Stomach (tissue), 9 donors: ENCODE results near the gene PLXNB1. TPM values are rescaled to one million over a fixed set of nuclear protein-coding genes. Genes with fewer than 3 reads are reported as not detected.

ENCODE experiments used
- DNase-seq, 2 donors: peaks; one replicate each; pipeline versions ENCODE4 v3.0.0 to v3.0.0-alpha.2; 2013 to 2019
- H3K27ac ChIP-seq, 5 donors: fragments of 200-600 bp in 4 of 5; sonication (generic) in 4 of 5; one replicate each; pipeline ENCODE4 v1.5.1; 2013 to 2019; ENCODE audit warnings: mild to moderate bottlenecking in 1 of 5, moderate library complexity in 1 of 5
- H3K27me3 ChIP-seq, 3 donors: fragments of 200-600 bp; sonication (generic); one replicate each; pipeline ENCODE4 v1.5.1; 2017 to 2019; ENCODE audit warnings: mixed run types in 1 of 3
- H3K36me3 ChIP-seq, 4 donors: fragments of 200-600 bp; sonication (generic); 1 replicate in 3 of 4; 2 replicates in 1 of 4; pipeline ENCODE4 v1.5.1; 2016 to 2019
- H3K4me1 ChIP-seq, 4 donors: fragments of 200-600 bp; sonication (generic); one replicate each; pipeline ENCODE4 v1.5.1; 2016 to 2019
- H3K4me3 ChIP-seq, 4 donors: fragments of 200-600 bp; sonication (generic) in 3 of 4; one replicate each; pipeline ENCODE4 v1.5.1; 2016 to 2019; ENCODE audit warnings: mild to moderate bottlenecking in 1 of 4
- H3K9me3 ChIP-seq, 4 donors: fragments of 200-600 bp; sonication (generic); one replicate each; pipeline ENCODE4 v1.5.1; 2016 to 2019
- EP300 ChIP-seq: sonication (generic); formaldehyde crosslinking; IDR thresholded peaks from one replicate; pipeline ENCODE4 v1.6.1; 2017; ENCODE audit warnings: antibody characterized with exemption
- POLR2A ChIP-seq, 4 donors: fragments of 450-650 bp; IDR thresholded peaks; one replicate each; pipeline ENCODE4 v1.6.1; 2016; ENCODE audit warnings: antibody characterized with exemption in 4 of 4, control low read depth in 2 of 4, mild to moderate bottlenecking in 1 of 4, moderate library complexity in 1 of 4
- POLR2AphosphoS5 ChIP-seq, 3 donors: sonication (generic); formaldehyde crosslinking; IDR thresholded peaks; one replicate each; pipeline ENCODE4 v1.6.1; 2016; ENCODE audit warnings: antibody characterized with exemption in 3 of 3
- WGBS, 5 donors: extraction: QIAGEN DNeasy Blood & Tissue Kit in 3 of 5; methylation state at CpG; one replicate each; pipeline versions ENCODE4 v1.1.5 to v1.1.7; 2013 to 2018; 5-methylcytosine and 5-hydroxymethylcytosine counted together
- intact Hi-C: fragments of 100-400 bp; cut with DNase I; formaldehyde crosslinking; loops from one replicate; pipeline ENCODE4 v1.15.1; 2023; ENCODE audit warnings: low total_unique reads
- polyA plus RNA-seq, 3 donors: library from polyadenylated mRNA; stranded (reverse); fragments of 200-250 nt; gene quantifications; one replicate each; pipeline ENCODE4 v1.2.3, GENCODE V29; 2013
- total RNA-seq, 5 donors: library from RNA; depleted of rRNA; stranded (reverse); fragments of >200 nt; gene quantifications; one replicate each; pipeline versions ENCODE4 v1.1.0 to v1.2.3, GENCODE V29; 2014 to 2016
- TF ChIP-seq, protein P1 (sequence below), 7 experiments: fragments of 450-650 bp in 4 of 7; fragments of 200-600 bp in 3 of 7; sonication (generic) in 3 of 7; IDR thresholded peaks; one replicate each; pipeline ENCODE4 v1.5.1; 2016 to 2019; ENCODE audit warnings: antibody characterized with exemption in 7 of 7, control low read depth in 2 of 7, mild to moderate bottlenecking in 1 of 7
- donor health status: healthy with polysubstance abuse.
- donor health status: Bipolar disorder and iron deficiency.
- donor health status: healthy.

The PLXNB1 gene
- total and polyA plus RNA-seq, 8 donors = 13.9 to 874 (median 135) TPM

DNA sequence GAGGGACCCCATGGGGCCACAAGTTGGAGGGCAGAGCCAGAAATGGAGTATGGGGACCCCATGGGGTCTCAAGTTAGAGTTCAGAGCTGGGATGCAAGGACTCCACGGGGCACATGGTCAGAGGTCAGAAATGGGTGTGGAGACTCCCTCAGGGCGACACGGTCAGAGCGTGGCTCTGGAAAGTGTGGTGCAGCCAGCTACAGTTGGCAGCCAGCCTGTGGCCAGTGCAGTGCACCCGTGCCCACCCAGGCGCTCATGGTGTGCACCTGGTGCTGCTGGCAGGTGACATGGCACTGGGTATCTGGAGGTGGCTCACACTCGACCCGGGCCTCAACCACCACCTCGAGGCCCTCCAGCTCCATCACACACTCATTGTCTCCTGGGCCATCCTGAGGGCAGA, 11.2 kb downstream of the PLXNB1 start:
- TF ChIP-seq POLR2AphosphoS5 (IDR thresholded peaks at IDR 0.05) (no peak), POLR2A (IDR thresholded peaks at IDR 0.05) (no peak), EP300 (no peak)
- TF ChIP-seq, protein P1, sequence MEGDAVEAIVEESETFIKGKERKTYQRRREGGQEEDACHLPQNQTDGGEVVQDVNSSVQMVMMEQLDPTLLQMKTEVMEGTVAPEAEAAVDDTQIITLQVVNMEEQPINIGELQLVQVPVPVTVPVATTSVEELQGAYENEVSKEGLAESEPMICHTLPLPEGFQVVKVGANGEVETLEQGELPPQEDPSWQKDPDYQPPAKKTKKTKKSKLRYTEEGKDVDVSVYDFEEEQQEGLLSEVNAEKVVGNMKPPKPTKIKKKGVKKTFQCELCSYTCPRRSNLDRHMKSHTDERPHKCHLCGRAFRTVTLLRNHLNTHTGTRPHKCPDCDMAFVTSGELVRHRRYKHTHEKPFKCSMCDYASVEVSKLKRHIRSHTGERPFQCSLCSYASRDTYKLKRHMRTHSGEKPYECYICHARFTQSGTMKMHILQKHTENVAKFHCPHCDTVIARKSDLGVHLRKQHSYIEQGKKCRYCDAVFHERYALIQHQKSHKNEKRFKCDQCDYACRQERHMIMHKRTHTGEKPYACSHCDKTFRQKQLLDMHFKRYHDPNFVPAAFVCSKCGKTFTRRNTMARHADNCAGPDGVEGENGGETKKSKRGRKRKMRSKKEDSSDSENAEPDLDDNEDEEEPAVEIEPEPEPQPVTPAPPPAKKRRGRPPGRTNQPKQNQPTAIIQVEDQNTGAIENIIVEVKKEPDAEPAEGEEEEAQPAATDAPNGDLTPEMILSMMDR (IDR thresholded peaks at IDR 0.05) = no peak
- intact Hi-C loops = loop anchor here (10.0 kb wide), 1 partner anchor 144 kb away; no protein-coding TSS in a partner anchor
- no peak overlapping the region for H3K4me3 ChIP-seq

DNA sequence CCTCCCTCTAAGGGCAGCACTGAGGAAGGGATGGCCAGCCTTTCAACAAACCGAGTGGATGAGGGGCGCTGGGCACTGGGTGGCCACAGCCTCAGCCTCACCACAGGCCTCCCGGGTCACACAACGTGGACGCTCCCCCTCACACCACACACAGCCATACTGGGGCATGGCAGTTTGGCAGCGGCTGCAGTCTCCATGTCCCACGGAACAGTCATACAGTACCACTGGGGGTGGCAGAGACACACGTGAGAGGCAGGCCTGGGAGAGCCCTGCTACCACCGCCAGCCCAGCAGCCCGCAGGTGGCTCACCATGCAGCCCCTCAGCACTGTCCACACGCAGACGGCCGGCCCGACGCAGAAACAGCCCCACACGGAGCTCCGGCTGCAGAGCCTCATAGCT, 11.7 kb downstream of the PLXNB1 start:
- 84 to 94% (median 91%) methylated on average over 14 to 17 of the region's 17 CpGs for WGBS, 5 donors
- no peaks in the 10 kb centered on the region for H3K9me3 ChIP-seq
- peaks cover 6 to 21% (median 12%) of the 10 kb centered on the region in 4 donors for H3K4me1 ChIP-seq
- H3K4me3 ChIP-seq = no peak overlapping the region
- H3K27me3 ChIP-seq = no peaks in the 10 kb centered on the region
- no peak overlapping the region for H3K27ac ChIP-seq
- TF ChIP-seq POLR2AphosphoS5 (IDR thresholded peaks at IDR 0.05) = no peak
- TF ChIP-seq EP300 = no peak
- TF ChIP-seq POLR2A (IDR thresholded peaks at IDR 0.05) = no peak
- TF ChIP-seq, protein P1 (IDR thresholded peaks at IDR 0.05) = no peak
- no peak for DNase-seq
- peaks cover 53 to 100% (median 91%) of the 10 kb centered on the region in 4 donors for H3K36me3 ChIP-seq
- intact Hi-C loops = loop anchor here (10.0 kb wide), 1 partner anchor 143 kb away; no protein-coding TSS in a partner anchor

More for the DNA sequence above, 11.2 kb downstream of the PLXNB1 start:
- 78 to 92% (median 83%) methylated on average over 6 to 9 of the region's 9 CpGs for WGBS, 5 donors
- DNase-seq = no peak
- Histone ChIP-seq H3K9me3 (no peaks in the 10 kb centered on the region), H3K27me3 (no peaks in the 10 kb centered on the region), H3K4me1 (peaks cover 9 to 26% (median 14%) of the 10 kb centered on the region in 4 donors), H3K36me3 (peaks cover 50 to 100% (median 91%) of the 10 kb centered on the region in 4 donors), H3K27ac (no peak overlapping the region)

DNA sequence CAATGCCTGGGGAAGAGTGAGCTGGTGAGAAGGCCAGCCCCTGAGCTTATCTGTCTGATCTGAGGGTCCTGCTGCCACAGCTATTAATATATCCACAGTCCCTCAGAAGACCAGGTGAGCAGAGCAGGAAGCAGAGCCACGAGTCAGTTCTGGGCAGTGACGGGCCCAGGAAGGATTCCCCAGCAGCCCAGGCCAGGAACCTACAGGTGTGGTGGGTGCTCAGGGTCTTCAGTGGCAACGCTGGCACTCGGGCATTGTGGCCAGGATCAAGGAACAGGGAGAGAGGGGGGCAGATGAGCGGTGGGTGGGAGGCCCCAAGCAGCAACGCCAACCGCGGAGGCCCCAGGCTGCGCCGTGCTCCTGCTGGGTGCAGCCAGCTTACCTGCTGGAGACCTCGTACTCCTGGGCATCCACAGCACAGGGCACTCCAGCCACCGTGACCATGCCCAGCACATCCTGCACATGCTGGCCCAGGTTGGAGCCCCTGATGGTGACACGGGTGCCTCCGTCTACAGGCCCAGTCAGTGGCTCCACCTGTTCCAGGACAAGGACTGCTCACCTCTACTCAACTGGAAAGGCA, 12.3 kb downstream of the PLXNB1 start:
- TF ChIP-seq POLR2AphosphoS5 (IDR thresholded peaks at IDR 0.05) (no peak), POLR2A (IDR thresholded peaks at IDR 0.05) (no peak), EP300 (no peak)
- no peak for DNase-seq
- Histone ChIP-seq H3K36me3 (peaks cover 59 to 100% (median 93%) of the 10 kb centered on the region in 4 donors), H3K4me1 (peaks cover 4 to 16% (median 8%) of the 10 kb centered on the region in 4 donors), H3K4me3 (no peak overlapping the region), H3K27ac (no peak overlapping the region), H3K27me3 (no peaks in the 10 kb centered on the region), H3K9me3 (no peaks in the 10 kb centered on the region)
- WGBS, 5 donors = 91 to 96% (median 91%) methylated on average over 14 of the region's 14 CpGs
- intact Hi-C loops = loop anchor here (10.0 kb wide), 1 partner anchor 143 kb away; no protein-coding TSS in a partner anchor

DNA sequence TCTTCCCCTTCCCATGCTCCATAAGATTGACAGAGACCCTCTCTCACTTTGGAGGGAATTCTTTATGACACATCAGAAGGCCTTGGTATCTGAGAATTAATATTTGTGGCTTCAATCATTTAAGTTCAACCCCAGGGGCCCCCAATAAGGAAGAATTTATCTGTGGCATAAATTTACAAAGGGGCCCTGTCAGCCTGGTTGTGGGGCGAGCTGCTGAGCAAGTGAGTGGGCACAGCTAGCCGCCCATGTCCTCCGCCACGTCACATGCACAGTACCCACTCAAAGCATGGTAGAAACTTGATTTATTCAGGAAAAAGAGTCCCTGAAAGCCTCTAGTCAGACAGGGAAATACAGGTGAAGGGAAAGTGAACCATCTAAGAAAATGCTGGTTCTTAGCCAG, 13.3 kb downstream of the PLXNB1 start:
- intact Hi-C loops = loop anchor here (10.0 kb wide), 1 partner anchor 142 kb away; no protein-coding TSS in a partner anchor
- Histone ChIP-seq H3K27me3 (no peaks in the 10 kb centered on the region), H3K4me3 (no peak overlapping the region), H3K4me1 (peaks cover 0 to 8% (median 0%) of the 10 kb centered on the region in 4 donors), H3K36me3 (peaks cover 69 to 100% (median 96%) of the 10 kb centered on the region in 4 donors), H3K9me3 (no peaks in the 10 kb centered on the region), H3K27ac (no peak overlapping the region)
- no peak for DNase-seq
- 93 to 96% (median 96%) methylated on average over 4 of the region's 4 CpGs for WGBS, 5 donors
- TF ChIP-seq EP300 (no peak), POLR2A (IDR thresholded peaks at IDR 0.05) (no peak), POLR2AphosphoS5 (IDR thresholded peaks at IDR 0.05) (no peak)
- TF ChIP-seq, protein P1 (IDR thresholded peaks at IDR 0.05) = no peak
